NCI-H1694 (cell line): ENCODE data around the gene TCF4.

Experiments
- DNase-seq: peaks from one replicate; lab custom pipeline; 2025; lab: John Stamatoyannopoulos, UW

The TCF4 gene

GRCh38 chr18:55585920-55586561 lies 2.0 kb downstream of the TCF4 start:
- DNase-seq, result peak; percentile 6

- DNase-seq, result no peak
Observed at GRCh38 chr18:55585065-55585919, 2.7 kb downstream of the TCF4 start.

- no peak for DNase-seq
Observed at GRCh38 chr18:55584201-55584600, 3.8 kb downstream of the TCF4 start.

GRCh38 chr18:55582325-55582724 lies 5.7 kb downstream of the TCF4 start:
- DNase-seq, result no peak

- no peak for DNase-seq
Observed at GRCh38 chr18:55579501-55580270, 8.3 kb downstream of the TCF4 start.

- DNase-seq, result no peak
Observed at GRCh38 chr18:55577812-55578539, 10.0 kb downstream of the TCF4 start.

- no peak for DNase-seq
Observed at GRCh38 chr18:55576001-55576400, 12.0 kb downstream of the TCF4 start.

GRCh38 chr18:55575066-55575465 lies 12.9 kb downstream of the TCF4 start:
- no peak for DNase-seq

- DNase-seq, result no peak
Observed at GRCh38 chr18:55573386-55573785, 14.6 kb downstream of the TCF4 start.

- DNase-seq, result no peak
Observed at GRCh38 chr18:55570966-55571365, 17.0 kb downstream of the TCF4 start.

GRCh38 chr18:55566456-55566935 lies 21.5 kb downstream of the TCF4 start:
- no peak for DNase-seq

- no peak for DNase-seq
Observed at GRCh38 chr18:55559739-55560138, 28.3 kb downstream of the TCF4 start.

GRCh38 chr18:55557211-55557610 lies 30.8 kb downstream of the TCF4 start:
- no peak for DNase-seq

GRCh38 chr18:55555395-55556027 lies 32.5 kb downstream of the TCF4 start:
- no peak for DNase-seq

- DNase-seq, result peak; percentile 71
Observed at GRCh38 chr18:55552526-55553189, 35.3 kb downstream of the TCF4 start.

- no peak for DNase-seq
Observed at GRCh38 chr18:55551227-55551626, 36.8 kb downstream of the TCF4 start.

- DNase-seq, result no peak
Observed at GRCh38 chr18:55550471-55550870, 37.5 kb downstream of the TCF4 start.

GRCh38 chr18:55549474-55550104 lies 38.4 kb downstream of the TCF4 start:
- DNase-seq, result no peak

GRCh38 chr18:55547705-55548056 lies 40.3 kb downstream of the TCF4 start:
- no peak for DNase-seq
